Progenitor cell of endocrine pancreas (in vitro differentiated cells): Measurements from ENCODE around the gene TOM1L2. TPM values are rescaled to one million over a fixed set of nuclear protein-coding genes. Genes with fewer than 3 reads are reported as not detected.

ENCODE experiments used
- DNase-seq: peaks from one replicate; pipeline ENCODE4 v3.0.0; 2021; ENCODE audit warnings: low spot score; ENCODE audit not compliant: unreplicated experiment
- H3K27ac Mint-ChIP-seq: 2 replicates; pipeline ENCODE4 v1.8.0; 2021; ENCODE audit warnings: mild to moderate bottlenecking, moderate library complexity, mixed read lengths
- H3K27me3 Mint-ChIP-seq: 2 replicates; pipeline ENCODE4 v1.8.0; 2021; ENCODE audit warnings: mixed read lengths
- H3K36me3 Mint-ChIP-seq: 2 replicates; pipeline ENCODE4 v1.8.0; 2022; ENCODE audit warnings: mixed read lengths; ENCODE audit not compliant: insufficient read depth
- H3K4me1 Mint-ChIP-seq: 2 replicates; pipeline ENCODE4 v1.8.0; 2021; ENCODE audit warnings: low read depth, mixed read lengths
- H3K4me3 Mint-ChIP-seq: 2 replicates; pipeline ENCODE4 v1.8.0; 2021; ENCODE audit warnings: low read depth, mild to moderate bottlenecking, moderate library complexity, mixed read lengths
- H3K9me3 Mint-ChIP-seq: 2 replicates; pipeline ENCODE4 v1.8.0; 2021; ENCODE audit warnings: low read depth, mixed read lengths
- total RNA-seq: library from RNA; stranded (reverse); gene quantifications from 2 replicates; pipeline ENCODE4 v1.2.1, GENCODE V29; 2021
- TF ChIP-seq, protein P1 (sequence below): fragments of 200-600 bp; sonication (generic); IDR thresholded peaks from one replicate; pipeline ENCODE4 v1.5.0; 2021; ENCODE audit warnings: antibody characterized with exemption, mild to moderate bottlenecking; ENCODE audit not compliant: unreplicated experiment

Gene TOM1L2
- total RNA-seq, 1 donor from 2014 or later: 29.4 TPM

DNA sequence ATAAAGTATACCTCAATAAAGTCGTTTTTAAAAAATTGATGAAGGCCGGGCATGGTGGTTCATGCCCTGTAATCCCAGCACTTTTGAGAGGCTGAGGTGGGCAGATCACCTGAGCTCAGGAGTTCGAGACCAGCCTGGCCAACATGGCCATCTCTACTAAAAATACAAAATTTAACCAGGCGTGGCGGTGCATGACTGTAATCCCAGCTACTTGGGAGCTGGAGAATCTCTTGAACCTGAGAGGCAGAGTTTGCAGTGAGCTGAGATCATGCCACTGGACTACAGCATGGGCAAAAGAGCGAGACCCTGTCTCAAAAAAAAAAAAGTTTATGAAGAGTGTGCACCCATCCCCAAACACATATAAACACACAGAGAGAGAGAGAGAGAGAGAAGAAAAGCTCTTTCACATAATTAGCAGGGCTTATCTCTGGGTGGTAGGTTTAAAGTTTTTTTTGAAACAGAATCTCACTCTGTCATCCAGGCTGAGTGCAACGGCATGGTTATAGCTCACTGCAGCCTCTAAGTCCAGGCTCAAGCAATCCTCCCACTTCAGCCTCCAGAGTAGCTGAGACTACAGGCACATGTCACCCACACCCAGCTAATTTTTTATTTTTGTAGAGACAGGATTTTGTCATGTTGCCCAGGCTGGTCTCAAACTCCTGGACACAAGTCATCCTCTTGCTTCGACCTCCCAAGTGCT, 138.4 kb downstream of the TOM1L2 start:
- no peak for DNase-seq
- no peak overlapping the region for H3K4me3 Mint-ChIP-seq
- H3K36me3 Mint-ChIP-seq: peaks cover 2% of the 10 kb centered on the region
- TF ChIP-seq, protein P1, sequence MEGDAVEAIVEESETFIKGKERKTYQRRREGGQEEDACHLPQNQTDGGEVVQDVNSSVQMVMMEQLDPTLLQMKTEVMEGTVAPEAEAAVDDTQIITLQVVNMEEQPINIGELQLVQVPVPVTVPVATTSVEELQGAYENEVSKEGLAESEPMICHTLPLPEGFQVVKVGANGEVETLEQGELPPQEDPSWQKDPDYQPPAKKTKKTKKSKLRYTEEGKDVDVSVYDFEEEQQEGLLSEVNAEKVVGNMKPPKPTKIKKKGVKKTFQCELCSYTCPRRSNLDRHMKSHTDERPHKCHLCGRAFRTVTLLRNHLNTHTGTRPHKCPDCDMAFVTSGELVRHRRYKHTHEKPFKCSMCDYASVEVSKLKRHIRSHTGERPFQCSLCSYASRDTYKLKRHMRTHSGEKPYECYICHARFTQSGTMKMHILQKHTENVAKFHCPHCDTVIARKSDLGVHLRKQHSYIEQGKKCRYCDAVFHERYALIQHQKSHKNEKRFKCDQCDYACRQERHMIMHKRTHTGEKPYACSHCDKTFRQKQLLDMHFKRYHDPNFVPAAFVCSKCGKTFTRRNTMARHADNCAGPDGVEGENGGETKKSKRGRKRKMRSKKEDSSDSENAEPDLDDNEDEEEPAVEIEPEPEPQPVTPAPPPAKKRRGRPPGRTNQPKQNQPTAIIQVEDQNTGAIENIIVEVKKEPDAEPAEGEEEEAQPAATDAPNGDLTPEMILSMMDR: no peak
- peaks cover 45% of the 10 kb centered on the region for H3K4me1 Mint-ChIP-seq
- no peaks in the 10 kb centered on the region for H3K27me3 Mint-ChIP-seq
- H3K9me3 Mint-ChIP-seq: no peaks in the 10 kb centered on the region
- peak overlapping the region; percentile 41 for H3K27ac Mint-ChIP-seq

DNA sequence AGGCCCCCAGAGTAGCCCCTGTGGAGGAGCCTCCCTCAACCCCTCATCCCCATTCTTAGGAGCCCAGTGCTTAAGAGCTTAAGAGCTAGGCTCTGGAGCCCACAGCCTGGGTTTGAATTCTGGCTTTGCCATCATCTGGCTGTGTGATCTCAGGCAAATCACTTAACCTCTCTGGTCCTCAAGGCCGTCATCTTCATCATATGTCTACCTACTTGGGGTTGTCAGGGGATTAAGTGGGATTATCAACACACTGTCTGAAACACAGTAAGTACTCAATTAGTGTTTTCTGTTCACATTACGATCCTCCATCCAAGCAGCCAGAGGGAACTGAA, 140.2 kb downstream of the TOM1L2 start:
- H3K4me3 Mint-ChIP-seq: no peak overlapping the region
- TF ChIP-seq, protein P1: no peak

DNA sequence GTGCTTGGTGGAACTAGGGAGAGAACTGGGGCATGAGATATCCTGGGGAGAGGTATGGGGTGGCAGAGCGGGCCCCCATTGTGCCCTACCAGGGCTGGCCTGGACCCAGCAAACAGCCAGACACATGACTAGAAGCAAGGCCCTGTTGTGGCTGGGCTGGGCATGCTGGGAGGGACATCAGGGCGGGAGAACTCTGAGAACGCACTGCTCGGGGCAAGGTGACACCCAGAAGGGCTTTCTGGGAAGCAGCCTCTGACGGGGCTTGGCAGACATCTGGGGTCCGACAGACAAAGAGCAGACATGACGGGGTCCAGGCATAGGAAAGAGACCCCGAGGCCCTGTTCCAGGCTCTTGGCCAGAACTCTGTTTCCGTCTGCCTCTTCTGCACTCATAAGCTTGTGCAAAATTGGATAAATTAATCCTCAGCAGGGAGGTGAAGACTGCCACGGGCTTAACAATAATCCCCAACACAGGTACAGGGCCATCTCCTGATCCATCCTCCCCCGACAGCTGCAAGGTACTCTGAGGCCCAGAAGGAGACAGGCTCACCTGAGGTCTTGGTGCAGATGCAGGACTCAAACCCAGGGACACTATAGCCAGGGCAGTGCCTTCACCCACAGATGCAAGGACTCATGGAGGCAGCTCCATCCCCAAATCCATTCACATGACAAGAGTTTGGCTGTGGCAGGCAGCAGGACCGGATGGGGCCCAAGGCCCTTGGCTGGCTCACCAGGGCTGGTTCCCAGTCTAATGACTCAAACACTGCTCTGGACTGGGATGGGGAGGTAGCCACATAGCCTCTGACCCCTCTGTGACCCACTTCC, 140.8 kb downstream of the TOM1L2 start:
- H3K9me3 Mint-ChIP-seq: no peaks in the 10 kb centered on the region
- DNase-seq: no peak
- no peak overlapping the region for H3K4me3 Mint-ChIP-seq
- H3K36me3 Mint-ChIP-seq: peaks cover 2% of the 10 kb centered on the region
- no peaks in the 10 kb centered on the region for H3K27me3 Mint-ChIP-seq
- TF ChIP-seq, protein P1: no peak
- H3K27ac Mint-ChIP-seq: peak overlapping the region; percentile 67
- peaks cover 30% of the 10 kb centered on the region for H3K4me1 Mint-ChIP-seq

More for the DNA sequence above, 140.2 kb downstream of the TOM1L2 start:
- peaks cover 28% of the 10 kb centered on the region for H3K4me1 Mint-ChIP-seq
- H3K27ac Mint-ChIP-seq: peak overlapping the region; percentile 91
- H3K27me3 Mint-ChIP-seq: no peaks in the 10 kb centered on the region
- no peak for DNase-seq
- H3K36me3 Mint-ChIP-seq: peaks cover 2% of the 10 kb centered on the region
- H3K9me3 Mint-ChIP-seq: no peaks in the 10 kb centered on the region

DNA sequence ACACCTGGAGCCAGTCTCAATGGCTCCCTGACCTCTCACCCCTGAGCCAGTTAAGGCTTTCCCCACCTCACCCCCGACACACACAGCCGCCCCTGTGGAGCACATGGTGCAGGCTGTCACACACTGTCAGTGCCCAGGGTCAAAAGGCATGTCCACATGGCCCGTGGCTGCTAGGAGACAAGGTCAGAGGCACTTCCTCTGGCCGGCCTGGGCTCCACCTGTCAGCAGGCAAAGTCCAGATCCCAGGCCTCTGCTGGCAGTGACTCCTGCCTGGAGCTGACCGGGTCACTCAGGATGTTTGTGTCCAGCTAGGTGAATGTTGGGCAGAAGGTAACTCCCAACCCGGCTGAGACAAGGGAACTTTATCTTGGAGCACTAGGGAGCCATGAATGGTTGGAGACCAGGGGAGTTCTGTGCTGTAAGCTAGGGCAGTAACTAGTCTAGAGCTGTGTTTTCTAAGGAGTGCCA, 141.4 kb downstream of the TOM1L2 start:
- no peak for DNase-seq
- TF ChIP-seq, protein P1: no peak
- Mint-ChIP-seq H3K27me3 (no peaks in the 10 kb centered on the region), H3K9me3 (no peaks in the 10 kb centered on the region), H3K27ac (peak overlapping the region; percentile 67), H3K4me1 (peaks cover 31% of the 10 kb centered on the region), H3K36me3 (peaks cover 2% of the 10 kb centered on the region), H3K4me3 (no peak overlapping the region)

DNA sequence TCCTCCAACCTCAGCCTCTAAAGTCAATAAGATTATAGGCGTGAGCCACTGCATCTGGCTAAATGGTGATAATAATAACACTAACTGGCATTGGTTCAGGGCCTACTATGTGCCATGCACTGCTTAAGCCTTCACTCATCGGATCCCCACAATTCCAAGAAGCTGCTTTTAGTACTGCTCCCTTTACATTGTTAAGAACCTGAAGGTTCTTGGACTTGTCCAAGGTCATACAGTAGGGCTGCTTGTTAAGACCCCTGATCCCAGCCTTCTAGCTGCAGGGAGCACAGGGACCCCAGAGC, 142.0 kb downstream of the TOM1L2 start:
- H3K36me3 Mint-ChIP-seq: peaks cover 2% of the 10 kb centered on the region

More for the DNA sequence above, 142.0 kb downstream of the TOM1L2 start:
- Mint-ChIP-seq H3K9me3 (no peaks in the 10 kb centered on the region), H3K4me3 (no peak overlapping the region), H3K4me1 (peaks cover 30% of the 10 kb centered on the region), H3K27ac (no peak overlapping the region), H3K27me3 (no peaks in the 10 kb centered on the region)
- TF ChIP-seq, protein P1: no peak
- no peak for DNase-seq
